HG03139 (cell line): ENCODE measurements around the gene GBGT1.

Source experiments
- ATAC-seq: cut with Tn5 transposase; IDR thresholded peaks from one replicate; pipeline ENCODE4 v1.9.1; 2021; ENCODE audit not compliant: unreplicated experiment

GBGT1 gene

DNA sequence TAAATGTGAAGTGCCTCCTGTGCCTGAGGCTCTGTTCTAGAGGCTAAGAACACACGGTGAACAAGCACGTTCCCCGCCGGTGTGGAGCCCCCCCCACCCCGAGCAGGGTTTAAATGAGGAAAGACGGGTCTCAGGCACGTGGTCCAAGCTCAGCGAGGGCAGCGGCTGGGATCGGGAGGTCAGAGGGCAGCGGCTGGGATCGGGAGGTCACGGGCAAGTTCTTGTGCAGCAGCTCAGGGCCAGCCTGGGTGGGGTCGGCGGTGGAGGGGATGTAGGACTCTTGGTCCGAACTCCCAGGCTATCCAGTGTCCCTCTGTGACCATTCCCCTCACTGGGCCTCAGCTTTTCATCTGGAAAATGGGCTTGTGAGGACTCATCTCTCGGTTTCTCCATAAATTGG, 2.7 kb upstream of the GBGT1 start:
- no peak for ATAC-seq

DNA sequence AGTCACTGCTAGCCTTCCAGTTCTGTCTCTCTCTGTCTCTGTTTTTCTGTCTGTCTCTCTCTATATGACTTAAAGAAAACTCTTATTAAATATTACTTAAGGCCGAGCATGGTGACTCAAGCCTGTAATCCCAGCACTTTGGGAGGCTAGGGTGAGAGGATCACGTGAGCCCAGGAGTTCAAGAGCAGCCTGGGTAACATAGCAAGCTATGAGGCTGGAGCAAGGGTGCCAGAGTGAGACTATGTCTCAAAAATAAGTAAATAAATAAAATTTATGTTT, 1.7 kb upstream of the GBGT1 start:
- ATAC-seq, result no peak

DNA sequence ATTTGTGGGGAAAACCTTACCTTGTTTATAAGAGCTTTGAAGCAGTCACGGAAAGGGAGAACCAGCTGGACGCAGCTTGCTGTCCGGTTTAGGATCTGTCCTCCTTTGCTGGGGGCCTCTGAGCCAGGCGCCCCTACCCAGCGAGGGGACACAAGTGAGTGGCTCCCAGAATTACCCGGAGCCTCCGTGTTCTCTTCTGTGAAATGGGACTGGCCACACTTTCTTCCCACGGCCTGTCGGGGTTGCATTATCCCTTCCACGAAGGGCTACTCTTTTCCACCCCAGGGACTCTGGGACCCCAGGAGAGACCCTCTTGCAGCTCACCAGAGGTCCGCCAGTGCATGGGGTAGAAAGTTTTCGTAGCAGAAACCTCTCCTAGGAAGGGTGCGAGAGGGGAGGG, 477 bp upstream of the GBGT1 start:
- no peak for ATAC-seq

DNA sequence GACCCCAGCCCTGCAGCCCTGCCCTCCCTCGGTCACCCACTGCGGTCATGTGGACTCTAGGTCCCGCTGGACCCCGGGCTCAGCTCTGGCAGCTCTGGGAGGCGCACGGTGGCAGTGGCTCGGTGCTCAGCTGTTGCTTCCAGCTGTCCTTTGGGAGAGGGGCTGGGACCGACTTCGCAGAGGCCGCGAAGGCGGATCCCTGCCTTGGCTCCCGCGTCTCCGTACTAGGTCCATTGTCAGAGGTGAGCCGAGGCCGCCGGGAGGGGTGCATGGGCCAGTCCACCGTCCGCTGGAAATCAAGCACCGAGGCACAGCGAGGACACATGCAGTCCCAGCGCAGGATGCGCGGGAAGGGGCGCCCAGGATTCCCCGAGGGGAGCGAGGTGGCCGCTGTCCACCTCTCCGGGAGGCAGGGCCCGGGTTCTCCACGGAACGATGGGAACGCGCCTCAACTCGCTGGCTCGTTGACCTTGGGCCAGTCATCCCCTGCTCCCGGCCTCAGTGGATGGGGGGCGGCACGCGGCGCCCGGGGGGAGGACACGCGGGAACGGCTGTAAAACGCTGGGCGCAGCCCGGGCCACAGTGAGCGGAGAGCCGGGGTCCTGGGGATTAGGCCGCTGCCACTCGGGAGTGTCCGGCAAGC, 732 bp downstream of the GBGT1 start:
- ATAC-seq, result no peak

DNA sequence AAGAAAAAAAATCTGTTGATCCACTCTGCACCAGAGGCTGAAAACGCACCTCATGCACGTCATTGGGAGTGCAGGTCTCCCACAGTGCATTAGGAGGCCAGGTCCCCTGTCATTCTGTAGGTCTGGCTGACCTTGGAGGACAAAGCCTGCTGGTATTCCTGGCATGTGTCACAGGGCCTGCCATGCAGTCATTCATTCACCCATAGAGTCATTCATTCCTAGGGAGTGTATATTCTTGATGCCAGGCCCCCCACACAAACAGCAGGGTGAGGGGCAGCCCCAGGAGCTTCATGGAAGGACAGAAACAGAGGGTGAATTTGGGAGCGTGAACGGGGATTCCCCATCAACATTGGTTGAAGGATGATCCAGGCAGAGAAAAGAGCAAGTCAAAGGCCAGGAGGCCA, 2.2 kb downstream of the GBGT1 start:
- ATAC-seq, result no peak

DNA sequence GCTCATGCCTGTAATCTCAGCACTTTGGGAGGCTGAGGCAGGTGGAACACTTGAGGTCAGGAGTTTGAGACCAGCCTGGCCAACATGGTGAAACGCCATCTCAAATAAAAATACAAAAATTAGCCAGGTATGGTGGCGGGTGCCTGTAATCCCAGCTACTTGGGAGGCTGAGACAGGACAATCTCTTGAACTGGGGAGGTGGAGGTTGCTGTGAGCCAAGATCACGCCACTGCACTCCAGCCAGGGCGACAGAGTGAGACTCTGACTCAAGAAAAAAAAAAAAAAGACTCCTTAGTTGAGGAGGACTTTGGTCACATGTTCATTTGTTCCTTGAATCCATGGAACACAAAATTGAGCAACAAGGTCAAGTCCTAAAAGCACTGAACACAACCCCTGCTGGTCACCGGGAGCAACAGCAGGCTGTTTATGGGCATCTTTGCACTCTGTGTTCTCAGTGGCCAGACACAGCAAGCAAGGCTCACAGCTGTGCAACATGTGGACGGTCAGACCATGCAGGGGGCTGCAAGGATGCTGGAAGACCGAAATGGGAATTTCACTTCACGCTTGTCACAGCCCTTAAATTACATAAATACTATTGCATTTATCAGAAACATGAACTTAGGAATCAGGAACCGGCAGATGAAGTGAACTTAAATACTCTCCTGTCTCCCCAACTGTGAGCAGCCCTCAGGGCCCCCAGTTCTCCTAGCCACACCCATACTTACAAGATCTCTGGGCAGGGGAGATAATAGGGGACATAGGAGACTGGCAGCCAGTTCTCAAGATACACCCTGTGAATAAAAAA, 2.8 kb downstream of the GBGT1 start:
- ATAC-seq, result no peak

DNA sequence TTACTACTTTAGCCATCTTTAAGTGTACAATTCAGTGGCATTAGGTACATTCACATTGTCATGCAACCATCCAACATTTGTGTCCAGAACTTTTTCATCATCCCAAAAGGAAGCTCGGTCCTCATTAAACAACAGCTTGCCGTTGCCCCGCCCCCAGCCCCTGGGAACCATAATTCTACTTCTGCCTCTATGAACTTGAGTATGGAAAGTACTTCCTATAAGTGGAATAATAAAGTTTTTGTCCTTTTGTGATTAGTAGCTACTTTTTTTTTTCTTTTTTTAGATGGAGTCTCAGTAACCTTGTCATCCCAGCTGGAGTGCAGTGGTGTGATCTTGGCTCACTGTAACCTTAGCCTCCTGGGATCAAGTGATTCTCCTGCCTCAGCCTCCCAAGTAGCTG, 5.0 kb downstream of the GBGT1 start:
- ATAC-seq, result no peak

DNA sequence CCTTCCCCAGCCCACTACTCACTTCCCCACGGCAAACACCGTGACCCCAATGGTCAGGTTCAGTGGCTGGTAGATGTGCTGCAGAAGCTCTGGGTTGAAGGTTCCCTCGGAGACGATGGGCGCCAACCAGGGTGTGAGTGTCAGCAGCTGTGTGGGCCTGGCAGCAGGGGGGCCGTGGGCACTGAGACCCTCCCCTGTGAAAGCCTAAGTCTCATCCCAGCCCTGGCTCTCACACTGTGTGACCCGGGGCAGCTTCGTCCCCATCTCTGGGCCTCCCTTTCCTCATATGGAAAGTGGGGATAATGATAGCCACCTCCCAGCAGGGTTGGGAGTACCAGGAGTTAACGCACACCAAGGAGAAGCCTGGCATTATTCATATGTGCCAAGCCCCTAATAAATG, 8.6 kb downstream of the GBGT1 start:
- no peak for ATAC-seq

DNA sequence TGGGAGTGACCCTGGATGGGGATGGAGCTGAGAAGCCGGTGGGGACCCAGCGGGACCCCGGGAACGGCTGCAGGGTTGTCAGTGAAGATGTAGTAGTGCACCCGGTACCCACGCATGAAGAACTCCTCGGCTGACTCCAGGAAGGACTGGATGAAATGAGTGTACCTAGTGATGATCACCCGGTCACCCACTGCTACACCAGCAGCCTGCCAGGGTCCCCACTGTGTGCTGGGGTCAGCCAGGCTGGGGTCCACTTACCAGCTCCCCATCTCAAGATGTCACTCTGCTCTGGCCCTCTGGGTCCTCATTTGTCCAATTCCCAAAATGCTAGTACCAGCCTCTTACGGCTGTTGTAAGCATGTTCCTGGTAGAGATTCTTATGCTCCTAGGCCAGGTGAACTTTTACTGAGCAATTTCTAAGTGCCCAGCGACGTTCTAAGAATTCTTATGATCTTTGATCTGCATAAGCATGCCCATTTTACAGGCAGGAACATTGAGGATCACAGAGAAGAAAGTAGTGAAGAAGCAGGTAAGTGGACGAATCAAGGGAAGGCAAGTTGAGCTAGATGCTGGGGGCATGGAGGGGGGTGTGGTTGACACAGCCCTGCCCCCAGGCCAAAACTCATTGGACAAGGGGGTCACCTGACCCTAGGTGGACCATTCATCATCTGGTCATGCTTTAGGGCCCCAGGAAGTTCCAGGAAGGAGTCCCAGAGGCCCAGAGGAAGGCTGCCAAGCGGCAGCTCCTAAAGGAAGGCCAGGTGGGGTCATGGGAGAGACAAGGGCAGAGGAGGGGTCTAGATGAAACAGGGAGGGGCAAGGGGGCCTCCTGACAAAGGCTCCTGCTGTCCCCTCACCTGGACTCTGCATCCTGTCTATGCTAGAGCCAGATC, 9.4 kb downstream of the GBGT1 start:
- ATAC-seq, result no peak

DNA sequence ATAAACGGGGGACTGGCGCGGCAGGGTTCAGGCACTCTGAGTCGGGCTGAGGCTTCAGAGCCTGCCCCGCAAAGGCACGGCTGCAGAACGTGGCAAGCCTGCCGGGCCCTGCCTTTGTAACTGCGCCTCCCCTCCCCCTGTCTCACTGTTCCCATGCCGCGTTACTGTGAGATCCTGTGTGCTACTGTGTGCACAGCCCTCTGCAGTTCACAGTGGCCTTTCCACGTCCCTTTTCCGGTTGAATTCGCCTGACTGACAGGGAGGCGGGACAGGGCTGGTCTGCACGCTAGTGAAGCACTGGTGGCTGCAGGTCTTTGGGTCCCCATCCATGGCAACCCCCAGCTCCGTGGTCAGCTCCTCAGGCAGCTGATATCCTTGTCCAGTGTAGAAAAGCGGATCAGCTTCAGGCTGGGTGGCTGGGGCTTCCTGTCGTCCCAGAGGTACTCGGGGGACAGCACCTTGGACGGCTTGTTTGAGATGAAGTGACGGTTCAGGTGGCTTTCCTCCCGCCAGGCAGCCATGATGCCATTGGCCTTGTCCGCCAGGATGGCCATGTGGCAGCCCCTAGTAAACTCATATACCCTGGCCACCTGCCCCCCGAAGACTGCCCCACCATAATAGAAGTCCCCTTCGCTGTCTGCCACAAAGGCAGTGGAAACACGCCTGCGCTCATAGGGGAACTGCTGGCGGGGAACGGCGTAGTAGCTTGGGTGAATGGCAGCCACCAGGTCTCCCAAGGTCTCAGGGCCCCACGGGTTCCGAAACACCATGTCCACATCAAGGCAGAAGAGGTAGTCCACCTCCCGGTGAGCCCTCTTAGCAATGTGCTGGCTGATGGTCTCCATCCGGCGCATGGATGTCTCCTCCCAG, 10.3 kb downstream of the GBGT1 start:
- ATAC-seq, result no peak

DNA sequence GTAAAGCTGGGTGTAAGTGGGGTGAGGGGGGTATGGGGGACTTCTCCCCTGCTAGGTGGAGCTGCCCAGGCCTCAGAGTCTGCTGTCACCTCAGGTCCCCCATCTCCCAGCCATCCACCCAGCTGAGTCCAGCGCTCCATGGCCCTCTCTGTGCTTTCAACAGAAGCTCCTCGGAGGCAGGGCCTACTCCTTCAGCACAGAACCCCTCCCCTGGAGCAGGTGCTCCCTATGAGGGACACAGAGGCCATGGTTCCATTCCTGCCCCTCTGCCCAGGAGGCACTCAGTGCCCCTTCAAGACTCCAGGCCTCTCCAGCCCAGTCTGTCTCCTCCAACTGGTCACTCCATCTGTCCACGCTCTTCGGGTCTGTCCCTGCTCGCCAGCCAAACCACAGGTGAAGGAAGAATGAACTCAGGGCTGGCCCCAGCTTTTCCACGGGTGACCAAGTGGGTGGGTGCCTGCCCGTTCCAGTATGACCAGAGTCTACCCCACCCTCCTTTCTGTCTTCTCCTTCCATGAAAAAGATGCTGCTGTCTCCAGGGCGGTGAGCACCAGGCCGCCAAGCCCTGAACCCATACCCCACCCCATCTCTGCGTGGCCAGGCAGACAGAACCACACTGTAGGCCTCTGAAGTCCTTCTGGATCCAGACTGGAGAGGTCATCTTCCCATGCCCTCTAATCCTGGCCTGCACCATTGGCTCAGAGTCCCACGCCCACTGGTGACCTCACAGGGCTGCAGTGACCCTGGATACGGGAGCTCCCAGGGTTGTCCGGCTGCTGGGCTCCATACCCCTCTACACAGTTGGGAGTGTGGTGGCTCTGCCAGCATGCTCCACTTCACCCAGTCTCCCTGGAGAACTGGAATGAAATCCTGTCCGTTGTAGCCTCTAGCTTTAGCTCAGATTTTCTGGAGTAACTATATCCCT, 11.9 kb downstream of the GBGT1 start:
- ATAC-seq, result no peak

DNA sequence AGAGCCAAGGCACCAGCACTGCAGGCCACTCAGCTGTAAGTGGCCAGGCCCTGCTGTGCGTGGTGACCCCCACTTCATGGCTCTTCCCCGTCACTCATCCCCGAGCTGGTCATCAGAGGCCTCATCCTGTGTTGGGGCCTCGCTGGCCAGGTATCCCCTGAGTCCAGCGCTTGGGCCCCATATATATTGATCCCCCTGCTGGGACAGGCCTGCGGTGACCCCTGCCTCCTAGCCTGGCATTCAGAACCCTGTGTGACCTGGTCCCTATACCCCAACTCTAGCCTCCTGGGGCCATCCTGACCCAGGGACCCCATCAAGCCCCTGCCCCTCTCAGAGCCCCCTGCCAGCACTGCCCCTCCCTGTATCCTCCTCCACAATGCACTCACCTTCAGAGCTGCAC, 12.7 kb downstream of the GBGT1 start:
- no peak for ATAC-seq

DNA sequence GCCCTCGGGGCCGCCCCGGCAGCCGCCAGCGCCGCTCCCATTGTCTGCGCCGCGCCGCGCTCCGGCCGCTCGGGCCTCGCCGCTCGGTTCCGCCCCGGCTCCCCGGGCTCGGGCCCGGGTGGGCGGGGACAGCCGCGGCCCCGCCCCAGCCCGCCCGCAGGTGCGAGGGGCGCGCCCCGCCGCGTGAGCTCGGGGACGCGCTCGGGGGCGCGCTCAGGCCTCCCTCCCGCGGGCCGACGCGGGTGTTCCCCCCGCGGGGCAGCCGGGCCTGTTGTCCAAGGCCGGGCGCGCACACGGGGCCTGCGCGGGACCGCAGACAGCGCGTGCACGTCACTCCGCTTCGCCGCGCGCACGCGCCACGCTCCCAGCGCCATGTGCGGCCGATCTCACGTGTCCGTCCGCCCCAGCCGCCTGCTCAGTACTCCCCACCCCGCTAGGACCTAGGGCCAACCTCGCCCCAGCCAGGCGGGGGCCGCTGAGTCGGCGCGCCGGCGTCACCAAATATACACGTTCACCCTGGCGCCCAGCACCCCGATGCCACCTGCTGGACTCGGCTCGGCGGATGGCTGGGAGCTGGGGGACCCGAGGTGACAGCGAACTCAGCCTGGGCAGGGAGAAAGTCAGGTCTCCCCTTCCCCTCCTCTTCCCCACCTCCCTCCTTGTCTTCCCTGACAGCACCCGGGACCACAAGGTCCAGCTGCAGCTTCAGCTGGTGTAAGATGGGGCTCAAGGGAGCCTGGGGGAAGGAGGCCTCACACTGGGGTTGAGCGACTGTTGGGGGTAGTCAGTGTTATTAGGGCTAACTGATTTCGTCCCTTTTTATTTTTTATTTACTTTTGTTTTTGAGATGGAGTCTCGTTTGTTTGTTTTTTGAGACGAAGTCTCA, 14.3 kb downstream of the GBGT1 start:
- peak; percentile 57 for ATAC-seq

DNA sequence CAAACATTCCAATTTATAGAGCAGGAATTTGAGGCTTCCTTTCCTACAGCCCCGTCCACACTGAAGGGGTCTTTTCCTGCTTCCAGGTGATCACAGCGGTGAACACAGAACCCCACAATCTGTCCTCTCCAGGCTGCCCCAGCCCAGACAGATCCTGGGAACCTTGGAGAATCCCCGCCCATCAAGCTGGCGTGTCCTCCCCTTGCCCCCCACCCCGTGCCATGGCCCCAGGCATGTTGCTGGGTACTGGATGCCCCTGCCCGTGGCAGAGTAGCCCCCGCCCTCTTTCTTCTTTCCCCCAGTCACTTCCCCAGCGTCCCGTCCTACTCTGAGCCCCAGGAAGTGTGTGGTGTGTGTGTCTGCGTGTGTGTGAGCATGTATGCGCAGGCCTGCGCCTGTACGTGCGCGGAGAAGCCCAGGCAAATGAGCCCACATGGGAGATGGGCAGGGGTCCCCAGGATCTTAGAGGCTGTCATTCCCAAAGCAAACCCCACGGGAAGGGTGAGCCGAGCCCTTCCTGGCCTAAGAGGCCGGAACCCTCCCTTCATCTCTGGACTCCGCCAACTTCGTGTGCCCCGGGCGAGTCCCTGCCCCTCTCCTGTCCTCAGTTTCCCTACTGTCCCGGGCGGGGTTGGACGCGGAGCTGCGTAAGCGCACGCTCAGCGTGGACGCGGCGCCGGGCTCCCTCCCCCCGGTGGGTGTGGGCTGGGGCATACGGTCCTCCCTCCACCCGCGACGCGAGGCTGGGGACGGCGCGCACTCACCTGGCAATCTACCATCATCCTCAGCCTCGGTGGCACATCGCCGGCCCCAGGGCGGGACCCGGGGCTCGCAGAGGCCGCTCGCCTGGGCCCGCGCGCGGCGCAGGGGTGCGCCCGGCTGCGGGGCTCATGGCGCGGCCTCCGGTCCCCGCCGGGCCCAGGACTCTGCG, 15.2 kb downstream of the GBGT1 start:
- peak; percentile 8 for ATAC-seq

DNA sequence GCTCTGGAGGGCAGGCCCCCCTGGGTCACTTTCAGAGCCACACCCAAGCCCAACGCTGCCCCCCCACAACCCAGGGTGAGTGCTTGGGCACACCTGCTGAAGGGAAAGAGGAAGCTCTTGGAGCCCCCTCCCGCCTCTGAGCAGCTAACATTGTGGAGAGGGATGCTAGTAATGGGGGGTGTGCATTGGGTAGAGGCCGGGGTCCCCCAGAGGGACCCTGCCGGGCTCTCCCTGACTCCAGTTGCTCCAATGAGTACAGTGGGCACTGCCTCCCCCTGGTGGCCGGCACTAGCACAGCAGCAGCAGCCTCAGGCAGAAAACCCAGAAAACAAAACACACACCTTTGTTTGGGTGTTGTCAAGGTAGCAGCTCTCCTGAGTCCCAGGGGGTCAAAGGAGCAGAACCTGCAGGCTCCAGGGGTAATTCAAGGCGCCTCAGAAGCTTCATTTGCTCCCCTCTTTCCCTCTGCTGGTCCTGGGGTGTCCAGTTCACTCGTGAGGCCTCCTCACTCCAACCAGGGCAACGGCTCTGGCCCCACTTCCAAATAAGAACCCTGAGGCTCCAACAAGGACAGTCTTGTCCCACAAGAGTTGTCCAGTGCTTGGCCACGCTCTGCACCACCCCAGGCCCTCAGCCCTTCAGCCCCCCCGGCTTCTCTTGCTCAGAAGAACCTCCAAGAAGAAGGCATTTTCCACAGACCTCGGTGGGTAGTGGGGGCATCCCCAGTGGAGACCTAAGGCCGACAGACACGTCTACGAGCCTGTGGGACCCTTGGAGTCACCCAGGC, 16.1 kb downstream of the GBGT1 start:
- no peak for ATAC-seq

DNA sequence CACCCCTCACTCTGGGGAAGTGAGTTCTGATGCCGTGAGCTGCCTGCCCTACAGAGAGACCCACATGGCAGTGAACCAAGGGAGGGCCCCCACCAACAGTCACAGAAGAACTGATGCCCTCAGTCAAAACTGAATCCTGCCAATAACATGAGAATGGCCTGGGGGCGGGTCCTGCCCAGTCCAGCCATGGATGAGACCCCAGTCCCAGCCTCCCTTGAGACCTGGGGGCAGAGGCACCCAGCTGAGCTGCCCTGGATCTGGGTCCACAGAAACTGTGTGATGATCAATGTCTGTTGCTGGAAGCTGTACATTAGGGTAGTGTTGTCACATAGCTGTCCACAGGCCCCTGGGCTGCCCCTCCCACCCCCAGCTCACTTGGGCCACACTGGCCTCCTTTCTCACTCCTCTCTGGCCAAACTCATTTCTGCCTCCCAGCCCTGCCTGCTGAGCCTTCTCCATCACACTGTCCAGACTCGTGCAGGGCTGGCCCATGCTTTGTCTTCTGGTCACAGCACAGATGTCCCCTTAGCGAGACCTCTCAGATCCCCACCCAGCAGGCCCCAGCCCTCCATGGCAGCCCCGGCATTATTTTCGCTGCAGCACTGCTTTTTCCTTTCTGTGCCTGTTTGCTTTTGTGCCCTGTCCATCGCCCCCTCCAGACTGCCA, 16.8 kb downstream of the GBGT1 start:
- ATAC-seq, result no peak
